Epithelial cell of proximal tubule (primary cell): ENCODE results near the gene APOE. TPM values are rescaled to one million over a fixed set of nuclear protein-coding genes. Genes with fewer than 3 reads are reported as not detected.
A peak's percentile ranks its signal among the peaks of the same experiment; 100 is the strongest.
"Not testable (repeated sequence)": the region's sequence is repeated elsewhere in the genome, so short reads cannot be mapped to it uniquely, and the experiment has no call there.

Experiments used
- DNase-seq: peaks from one replicate; pipeline ENCODE4 v3.0.0-alpha.2; 2011; ENCODE audit warnings: low read depth
- H3K4me3 ChIP-seq: 2 replicates; pipeline ENCODE4 v1.5.1; 2011; ENCODE audit warnings: low read depth, mild to moderate bottlenecking, low read length
- total RNA-seq: library from RNA; depleted of rRNA; stranded (reverse); fragments of >200 nt; gene quantifications from 2 replicates; pipeline ENCODE4 v1.2.3, GENCODE V29; 2015
- TF ChIP-seq, protein P1 (sequence below): conservative IDR thresholded peaks from 2 replicates; pipeline ENCODE4 v1.5.1; 2012; ENCODE audit warnings: low read depth, mild to moderate bottlenecking, low read length

The APOE gene
- 5.9 and 46.2 TPM in 2 replicates for total RNA-seq

DNA sequence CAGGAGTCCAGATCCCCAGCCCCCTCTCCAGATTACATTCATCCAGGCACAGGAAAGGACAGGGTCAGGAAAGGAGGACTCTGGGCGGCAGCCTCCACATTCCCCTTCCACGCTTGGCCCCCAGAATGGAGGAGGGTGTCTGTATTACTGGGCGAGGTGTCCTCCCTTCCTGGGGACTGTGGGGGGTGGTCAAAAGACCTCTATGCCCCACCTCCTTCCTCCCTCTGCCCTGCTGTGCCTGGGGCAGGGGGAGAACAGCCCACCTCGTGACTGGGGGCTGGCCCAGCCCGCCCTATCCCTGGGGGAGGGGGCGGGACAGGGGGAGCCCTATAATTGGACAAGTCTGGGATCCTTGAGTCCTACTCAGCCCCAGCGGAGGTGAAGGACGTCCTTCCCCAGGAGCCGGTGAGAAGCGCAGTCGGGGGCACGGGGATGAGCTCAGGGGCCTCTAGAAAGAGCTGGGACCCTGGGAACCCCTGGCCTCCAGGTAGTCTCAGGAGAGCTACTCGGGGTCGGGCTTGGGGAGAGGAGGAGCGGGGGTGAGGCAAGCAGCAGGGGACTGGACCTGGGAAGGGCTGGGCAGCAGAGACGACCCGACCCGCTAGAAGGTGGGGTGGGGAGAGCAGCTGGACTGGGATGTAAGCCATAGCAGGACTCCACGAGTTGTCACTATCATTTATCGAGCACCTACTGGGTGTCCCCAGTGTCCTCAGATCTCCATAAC lies at the start of gene APOE:
Gene APOE, plus strand, starts transcription at position 360 of the 724 bp plus-strand sequence. CDS start 829 bp downstream, outside the sequence.
- peak within 1 kb of the TSS; percentile 60 for H3K4me3 ChIP-seq
- no peak for DNase-seq

DNA sequence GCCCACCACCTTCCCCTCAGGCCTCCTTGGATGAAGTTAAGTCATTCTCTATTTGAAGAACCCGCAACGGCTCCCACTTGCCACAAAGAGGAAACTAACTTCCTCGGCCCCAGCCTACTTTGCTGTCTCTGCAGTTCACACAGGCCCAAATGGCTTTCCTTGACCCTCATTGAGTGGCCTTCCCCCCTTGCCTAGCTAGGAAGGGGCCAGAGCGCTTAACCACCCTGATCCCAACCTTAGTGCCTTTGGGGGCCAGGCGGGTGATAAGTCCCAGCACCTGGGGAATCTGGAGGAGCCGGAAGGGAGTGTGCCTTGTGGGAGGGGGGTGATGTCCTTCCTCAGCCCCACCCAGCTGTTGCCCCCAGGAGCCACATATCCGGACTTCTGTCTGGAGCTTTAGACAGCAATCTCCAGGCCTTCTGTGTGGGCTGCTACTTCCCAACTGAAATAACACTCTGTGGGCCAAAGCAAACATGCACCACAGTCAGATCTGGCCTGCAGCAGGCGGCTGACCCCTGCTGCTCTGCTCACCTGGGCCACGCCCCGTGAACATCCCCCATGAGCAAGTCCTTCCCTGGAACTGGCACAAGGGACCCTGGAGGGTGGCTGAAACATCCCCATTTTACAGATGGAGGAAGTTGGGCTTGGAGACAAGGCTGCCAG lies 49.0 kb upstream of the APOE start:
- H3K4me3 ChIP-seq: no peak overlapping the region
- no peak for DNase-seq
- TF ChIP-seq, protein P1, sequence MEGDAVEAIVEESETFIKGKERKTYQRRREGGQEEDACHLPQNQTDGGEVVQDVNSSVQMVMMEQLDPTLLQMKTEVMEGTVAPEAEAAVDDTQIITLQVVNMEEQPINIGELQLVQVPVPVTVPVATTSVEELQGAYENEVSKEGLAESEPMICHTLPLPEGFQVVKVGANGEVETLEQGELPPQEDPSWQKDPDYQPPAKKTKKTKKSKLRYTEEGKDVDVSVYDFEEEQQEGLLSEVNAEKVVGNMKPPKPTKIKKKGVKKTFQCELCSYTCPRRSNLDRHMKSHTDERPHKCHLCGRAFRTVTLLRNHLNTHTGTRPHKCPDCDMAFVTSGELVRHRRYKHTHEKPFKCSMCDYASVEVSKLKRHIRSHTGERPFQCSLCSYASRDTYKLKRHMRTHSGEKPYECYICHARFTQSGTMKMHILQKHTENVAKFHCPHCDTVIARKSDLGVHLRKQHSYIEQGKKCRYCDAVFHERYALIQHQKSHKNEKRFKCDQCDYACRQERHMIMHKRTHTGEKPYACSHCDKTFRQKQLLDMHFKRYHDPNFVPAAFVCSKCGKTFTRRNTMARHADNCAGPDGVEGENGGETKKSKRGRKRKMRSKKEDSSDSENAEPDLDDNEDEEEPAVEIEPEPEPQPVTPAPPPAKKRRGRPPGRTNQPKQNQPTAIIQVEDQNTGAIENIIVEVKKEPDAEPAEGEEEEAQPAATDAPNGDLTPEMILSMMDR: no peak

More for the DNA sequence above, at the start of gene APOE:
- TF ChIP-seq, protein P1: no peak

DNA sequence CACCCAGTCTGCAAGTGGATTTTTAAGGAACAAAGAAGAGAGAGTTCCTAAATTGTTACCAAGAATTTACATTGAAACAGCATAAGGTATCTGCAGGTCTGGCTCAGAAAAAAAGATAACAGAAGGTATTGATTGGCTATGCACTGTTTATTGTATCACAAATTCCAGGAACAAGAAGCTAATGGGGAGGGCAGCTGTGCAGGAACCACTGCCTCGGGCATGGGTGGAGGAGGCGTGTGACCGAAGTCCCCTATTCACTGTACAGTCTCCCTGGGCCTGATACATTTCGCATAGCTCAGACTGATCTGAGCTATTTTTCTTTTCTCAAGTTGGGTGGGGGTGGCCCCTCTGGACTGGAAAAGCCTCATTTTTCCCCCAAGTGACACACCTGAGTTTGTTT lies 47.8 kb upstream of the APOE start:
- TF ChIP-seq, protein P1: no peak
- DNase-seq: no peak
- H3K4me3 ChIP-seq: no peak overlapping the region

DNA sequence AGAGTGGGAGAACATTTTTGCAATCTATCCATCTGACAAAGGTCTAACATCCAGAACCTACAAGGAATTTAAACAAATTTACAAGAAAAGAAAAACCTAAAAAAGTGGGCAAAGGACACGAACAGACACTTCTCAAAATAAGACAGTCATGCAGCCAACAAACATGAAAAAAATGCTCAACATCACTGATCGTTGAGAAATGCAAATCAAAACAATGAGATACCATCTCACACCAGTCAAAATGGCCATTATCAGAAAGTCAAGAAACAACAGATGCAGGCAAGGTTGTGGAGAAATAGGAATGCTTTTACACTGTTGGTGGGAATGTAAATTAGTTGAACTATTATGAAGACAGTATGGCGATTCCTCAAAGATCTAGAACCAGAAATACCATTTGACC lies 44.0 kb upstream of the APOE start:
- not testable (repeated sequence) for DNase-seq, H3K4me3 ChIP-seq

DNA sequence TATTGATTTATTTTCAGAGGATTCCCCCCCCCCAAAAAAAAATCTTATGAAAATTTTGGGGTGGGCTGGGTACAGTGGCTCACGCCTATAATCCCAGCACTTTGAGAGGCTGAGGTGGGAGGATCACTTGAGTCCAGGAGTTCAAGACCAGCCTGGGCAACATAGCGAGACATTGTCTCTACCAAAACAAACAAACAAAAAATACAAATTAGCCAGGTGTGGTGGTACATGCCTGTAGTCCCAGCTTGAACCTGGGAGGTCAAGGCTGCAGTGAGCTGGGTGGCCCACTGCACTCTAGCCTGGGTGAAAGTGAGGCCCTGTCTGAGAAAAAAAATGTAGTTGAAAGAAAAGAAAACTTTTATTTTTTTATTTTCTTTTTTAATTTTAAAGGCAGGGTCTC lies 41.6 kb upstream of the APOE start:
- DNase-seq: no peak
- TF ChIP-seq, protein P1: no peak
- H3K4me3 ChIP-seq: no peak overlapping the region

DNA sequence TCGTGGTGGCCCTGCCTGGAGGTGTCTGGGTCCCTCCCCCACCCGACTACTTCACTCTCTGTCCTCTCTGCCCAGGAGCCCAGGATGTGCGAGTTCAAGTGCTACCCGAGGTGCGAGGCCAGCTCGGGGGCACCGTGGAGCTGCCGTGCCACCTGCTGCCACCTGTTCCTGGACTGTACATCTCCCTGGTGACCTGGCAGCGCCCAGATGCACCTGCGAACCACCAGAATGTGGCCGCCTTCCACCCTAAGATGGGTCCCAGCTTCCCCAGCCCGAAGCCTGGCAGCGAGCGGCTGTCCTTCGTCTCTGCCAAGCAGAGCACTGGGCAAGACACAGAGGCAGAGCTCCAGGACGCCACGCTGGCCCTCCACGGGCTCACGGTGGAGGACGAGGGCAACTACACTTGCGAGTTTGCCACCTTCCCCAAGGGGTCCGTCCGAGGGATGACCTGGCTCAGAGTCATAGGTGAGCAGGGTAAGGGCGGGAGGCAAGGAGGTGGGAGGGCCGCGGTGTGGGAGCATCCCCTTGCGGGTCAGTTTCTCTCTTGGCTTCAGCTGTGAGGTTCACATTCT lies 40.3 kb upstream of the APOE start:
- TF ChIP-seq, protein P1: no peak
- no peak for DNase-seq
- H3K4me3 ChIP-seq: no peak overlapping the region

DNA sequence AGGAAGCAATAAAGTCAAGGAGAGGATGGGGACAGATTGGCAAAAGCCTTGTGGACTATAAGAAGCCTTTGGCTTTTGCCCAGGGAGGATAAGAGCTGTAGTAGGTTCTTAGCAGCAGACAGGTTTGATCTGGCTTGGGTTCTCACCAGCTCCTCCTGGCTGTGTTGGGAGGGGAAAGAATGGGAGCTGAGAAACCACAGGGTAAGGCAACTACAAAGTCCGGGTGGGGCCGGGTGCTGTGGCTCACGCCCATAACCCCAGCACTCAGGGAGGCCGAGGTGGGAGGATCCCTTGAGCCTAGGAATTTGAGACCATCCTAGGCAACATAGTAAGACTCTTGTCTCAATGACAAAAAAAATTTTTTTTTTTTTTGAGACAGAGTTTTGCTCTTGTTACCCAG lies 38.9 kb upstream of the APOE start:
- no peak overlapping the region for H3K4me3 ChIP-seq
- no peak for DNase-seq
- TF ChIP-seq, protein P1: no peak
